GM21367 (cell line): ENCODE results near the gene IFNA4.
"Not testable (repeated sequence)": the region's sequence is repeated elsewhere in the genome, so short reads cannot be mapped to it uniquely, and the experiment has no call there.

Experiments used
- ATAC-seq: cut with Tn5 transposase; IDR thresholded peaks from one replicate; pipeline ENCODE4 v1.9.1; 2021; ENCODE audit not compliant: unreplicated experiment

The IFNA4 gene

DNA sequence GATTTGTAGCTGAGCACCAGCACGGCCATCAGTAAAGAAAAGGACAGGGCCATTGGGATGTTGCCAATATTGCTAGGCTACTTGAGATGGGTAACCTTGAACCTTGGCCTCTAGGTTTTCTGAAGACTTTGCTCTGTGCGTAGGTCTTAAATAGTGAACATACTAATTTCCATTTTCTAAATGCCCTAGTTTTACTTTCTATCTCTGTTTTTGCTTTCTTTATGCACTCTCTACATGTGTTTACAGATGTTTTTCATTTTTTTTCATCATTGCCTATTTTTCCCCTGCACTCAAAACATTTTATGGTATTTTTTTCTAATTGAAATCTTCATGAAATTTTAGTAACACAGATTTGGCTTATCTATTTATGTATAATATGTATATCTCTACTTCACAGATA, 20.8 kb downstream of the IFNA4 start, which contains the start of gene IFNA21:
IFNA21 (minus strand) TSS at position 101 of the 400 bp plus-strand sequence; CDS start at position 53, 48 bp downstream.
- not testable (repeated sequence) for ATAC-seq

DNA sequence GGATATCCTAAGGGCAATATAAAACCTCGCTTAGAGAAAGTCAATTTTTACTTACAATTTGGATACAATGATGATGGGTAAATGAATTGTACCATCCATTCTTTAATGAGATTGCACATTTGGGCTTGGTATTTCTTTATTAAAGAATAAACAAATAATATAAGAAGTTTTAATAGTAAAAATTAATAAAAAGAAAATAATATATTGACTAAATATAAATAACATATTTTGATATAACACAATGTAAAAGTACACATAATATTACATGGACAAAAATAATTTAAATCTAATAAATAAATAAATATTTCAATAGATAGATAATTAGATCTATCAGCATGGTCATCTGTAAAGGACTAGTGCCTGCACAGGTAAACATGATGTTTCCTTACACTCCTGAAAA, 21.9 kb downstream of the IFNA4 start:
- no peak for ATAC-seq

- ATAC-seq = peak; percentile 92
Measured at GRCh38 chr9:21160178-21160577, 27.2 kb downstream of the IFNA4 start.

GRCh38 chr9:21155501-21155900, 31.9 kb downstream of the IFNA4 start:
- ATAC-seq = no peak

DNA sequence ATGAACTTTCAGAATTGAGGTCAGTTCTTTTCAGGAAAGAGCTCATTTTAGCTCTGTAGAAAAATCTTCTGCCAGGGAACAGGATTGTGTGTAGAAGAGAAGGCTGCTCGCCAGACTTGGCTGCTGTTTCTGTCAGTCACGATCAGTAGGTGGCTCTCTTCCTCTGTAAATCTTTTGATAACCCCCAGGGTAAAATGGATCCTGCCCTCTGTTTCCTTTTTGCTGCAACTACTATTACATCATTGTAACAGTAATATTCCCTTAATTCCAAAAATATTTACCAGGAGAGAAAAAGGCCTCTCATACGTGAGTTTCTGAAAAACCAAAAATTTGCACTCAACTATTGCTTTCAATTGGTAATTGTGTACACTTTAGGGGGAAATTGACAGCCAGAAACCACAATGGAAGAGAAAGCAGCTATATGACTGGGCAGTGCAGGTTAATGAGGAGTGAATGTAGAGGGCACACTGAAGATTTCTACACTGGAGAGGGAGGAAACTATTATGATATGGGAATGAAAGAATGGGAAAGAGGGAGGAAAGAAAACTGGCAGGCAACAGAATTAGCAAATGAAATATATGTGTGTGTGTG, 33.3 kb downstream of the IFNA4 start:
- ATAC-seq = peak; percentile 93

DNA sequence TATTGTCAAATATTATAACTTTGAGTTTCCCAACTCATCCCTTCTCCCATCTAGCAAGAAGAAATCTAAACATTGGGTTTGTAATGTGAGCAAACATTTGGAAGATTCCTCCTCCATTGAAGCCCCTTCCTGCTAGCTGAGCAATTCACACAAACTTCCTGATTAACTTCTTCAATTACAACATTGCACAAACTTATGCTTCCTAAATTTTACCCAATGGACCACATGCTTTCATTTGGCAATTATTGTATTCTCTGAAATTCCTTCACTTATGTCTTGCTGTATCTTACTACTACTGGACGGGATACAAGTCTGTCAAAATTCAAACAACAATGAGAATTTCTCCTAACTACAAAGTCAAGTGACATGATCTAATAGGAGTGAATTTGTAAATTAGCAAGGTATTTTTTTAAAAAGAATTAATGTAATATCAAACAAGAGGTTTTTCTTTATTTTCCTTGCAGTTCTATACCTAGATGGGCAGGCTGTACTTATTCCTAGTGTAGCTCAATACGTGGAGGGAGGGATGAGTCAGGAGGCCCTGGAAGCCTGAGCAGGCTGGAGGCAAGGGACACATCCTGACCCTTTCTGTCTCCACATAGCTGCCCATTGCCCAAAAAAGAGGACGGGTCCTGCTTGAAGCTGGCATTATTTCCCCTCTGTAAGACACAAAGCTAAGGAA, 33.9 kb downstream of the IFNA4 start:
- peak; percentile 19 for ATAC-seq

DNA sequence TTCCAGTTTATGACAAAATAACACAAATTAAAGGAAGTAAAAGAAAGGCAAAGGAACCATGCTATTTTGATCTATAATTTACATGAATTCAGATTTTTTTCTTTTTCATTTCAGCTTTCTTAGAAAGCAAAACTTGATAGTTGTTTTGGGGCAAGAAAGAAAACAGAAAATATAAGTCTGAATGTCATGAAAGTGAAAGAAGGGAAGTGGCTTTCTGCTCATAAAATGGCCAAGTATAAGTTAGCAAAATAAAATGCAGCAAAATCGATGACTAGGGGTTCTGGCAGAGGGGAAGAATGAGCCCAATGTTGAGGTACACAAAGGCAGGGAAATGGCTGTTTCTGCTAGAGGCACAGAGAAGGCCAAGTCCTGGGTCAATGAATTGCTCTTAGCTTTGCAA, 42.8 kb downstream of the IFNA4 start:
- ATAC-seq = peak; percentile 78

DNA sequence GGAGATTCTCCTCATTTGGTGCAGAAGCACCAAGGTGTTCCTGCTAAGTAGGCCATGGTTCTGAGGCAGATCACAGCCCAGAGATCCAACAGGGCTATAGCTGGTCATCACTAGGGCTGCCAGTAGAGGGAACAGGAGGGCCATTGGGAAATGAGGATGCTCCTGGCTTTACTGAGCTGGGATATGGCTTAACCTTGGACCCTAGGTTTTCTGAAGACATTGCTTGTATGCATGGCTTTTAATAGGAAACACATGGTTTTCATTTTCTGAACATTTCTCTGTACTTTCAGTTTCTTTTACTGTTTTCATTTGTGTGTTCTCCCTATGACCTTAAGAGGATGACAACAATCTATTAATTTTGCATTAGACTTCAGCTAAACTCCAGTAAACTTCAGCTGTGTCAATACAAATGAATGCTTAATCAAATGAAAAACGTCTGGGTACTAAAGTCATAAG, 45.9 kb downstream of the IFNA4 start, which contains the start of gene IFNW1:
IFNW1 (minus strand) TSS at position 406 of the 456 bp plus-strand sequence; CDS start at position 144, 262 bp downstream.
- peak; percentile 63 for ATAC-seq

DNA sequence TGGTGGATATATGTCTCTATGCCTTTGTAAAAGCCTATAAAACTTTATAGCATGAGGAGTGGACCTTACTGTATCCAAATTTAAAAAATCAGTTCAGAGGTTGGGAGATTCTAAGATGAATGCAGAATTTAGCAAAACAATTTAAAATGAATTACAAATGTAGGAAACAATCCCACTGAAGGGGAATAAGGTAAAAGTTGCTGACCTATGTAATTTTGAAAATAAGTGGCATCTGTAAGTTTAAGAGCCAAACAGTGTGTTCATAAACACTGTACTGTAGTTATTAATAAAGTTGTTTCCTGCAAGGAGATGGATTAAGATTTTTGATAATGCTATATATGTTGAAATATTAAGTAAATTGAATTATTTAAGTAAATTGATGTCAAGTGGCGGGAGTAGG, 50.4 kb downstream of the IFNA4 start:
- no peak for ATAC-seq
